HepG2 (cell line): ENCODE results near the gene PTMA. TPM values are rescaled to one million over a fixed set of nuclear protein-coding genes. Genes with fewer than 3 reads are reported as not detected.

Source experiments
- CENPT ChIP-seq: sonication (generic); formaldehyde crosslinking; IDR thresholded peaks from 2 replicates; pipeline ENCODE4 v1.8.0; 2022; ENCODE audit warnings: low read depth, mild to moderate bottlenecking, moderate library complexity, missing genetic modification reagents
- GFI1 ChIP-seq: sonication (generic); formaldehyde crosslinking; IDR thresholded peaks from 2 replicates; pipeline ENCODE4 v1.5.0; 2020; ENCODE audit warnings: missing genetic modification reagents, mild to moderate bottlenecking, borderline replicate concordance
- HOXA5 ChIP-seq: sonication (generic); formaldehyde crosslinking; IDR thresholded peaks from 2 replicates; pipeline ENCODE4 v1.4.0; 2020; ENCODE audit warnings: missing genetic modification reagents
- KDM2A ChIP-seq: sonication (generic); formaldehyde crosslinking; IDR thresholded peaks from 2 replicates; pipeline ENCODE4 v1.4.0; 2020; ENCODE audit warnings: low read depth, missing genetic modification reagents, borderline replicate concordance
- SMAD1 ChIP-seq: sonication (generic); formaldehyde crosslinking; IDR thresholded peaks from 2 replicates; pipeline ENCODE4 v1.4.0; 2020; ENCODE audit warnings: missing genetic modification reagents, low read depth, mild to moderate bottlenecking, borderline replicate concordance
- SOX6 ChIP-seq, 2 experiments: fragments of 450-650 bp in 1 of 2; sonication (generic) in 1 of 2; formaldehyde crosslinking in 1 of 2; IDR thresholded peaks; 2 replicates each; pipeline versions ENCODE4 v1.4.0 to v1.6.1; 2017 to 2020; ENCODE audit warnings: antibody characterized with exemption in 1 of 2, mild to moderate bottlenecking in 1 of 2, missing genetic modification reagents in 1 of 2
- STAG1 ChIP-seq: sonication (generic); formaldehyde crosslinking; IDR thresholded peaks from 2 replicates; pipeline ENCODE4 v1.4.0; 2020; ENCODE audit warnings: missing genetic modification reagents
- TERF1 ChIP-seq: sonication (generic); formaldehyde crosslinking; IDR thresholded peaks from 2 replicates; pipeline ENCODE4 v1.8.0; 2022; ENCODE audit warnings: mild to moderate bottlenecking, missing genetic modification reagents, moderate library complexity
- ZBTB10 ChIP-seq: sonication (generic); formaldehyde crosslinking; IDR thresholded peaks from 2 replicates; pipeline ENCODE4 v1.4.0; 2020; ENCODE audit warnings: missing genetic modification reagents, borderline replicate concordance
- ZBTB7A ChIP-seq: sonication (generic); formaldehyde crosslinking; IDR thresholded peaks from 2 replicates; pipeline ENCODE4 v1.8.0; 2022; ENCODE audit warnings: mild to moderate bottlenecking, missing genetic modification reagents
- ZFP36L2 ChIP-seq: sonication (generic); formaldehyde crosslinking; IDR thresholded peaks from 2 replicates; pipeline ENCODE4 v1.4.0; 2020; ENCODE audit warnings: missing genetic modification reagents
- ZNF256 ChIP-seq: sonication (generic); formaldehyde crosslinking; conservative IDR thresholded peaks from 2 replicates; pipeline ENCODE4 v1.4.0; 2020; ENCODE audit warnings: missing genetic modification reagents
- ZNF431 ChIP-seq: sonication (generic); formaldehyde crosslinking; IDR thresholded peaks from 2 replicates; pipeline ENCODE4 v1.9.0; 2022; ENCODE audit warnings: missing genetic modification reagents, low read depth, mild to moderate bottlenecking, borderline replicate concordance
- ZNF460 ChIP-seq: sonication (generic); formaldehyde crosslinking; IDR thresholded peaks from 2 replicates; pipeline ENCODE4 v1.5.1; 2020; ENCODE audit warnings: missing genetic modification reagents, mild to moderate bottlenecking, borderline replicate concordance
- ZSCAN21 ChIP-seq: sonication (generic); formaldehyde crosslinking; IDR thresholded peaks from 2 replicates; pipeline ENCODE4 v1.8.0; 2022; ENCODE audit warnings: mild to moderate bottlenecking, missing genetic modification reagents, moderate library complexity, borderline replicate concordance
- polyA plus RNA-seq, 8 experiments: library from polyadenylated mRNA; depleted of rRNA in 3 of 8; stranded (reverse) in 7 of 8; unstranded in 1 of 8; fragments of >200 nt; fragmentation: Illumina TruSeq in 4 of 8; extraction: Trizol in 4 of 8; gene quantifications; 2 replicates each; pipeline versions ENCODE4 v1.2.1 to v1.2.3, GENCODE V29; 2011 to 2016; ENCODE audit warnings: low read depth in 4 of 8, missing spikeins in 1 of 8, mixed read lengths in 1 of 8; ENCODE audit not compliant: insufficient read depth in 1 of 8
- total RNA-seq, 5 experiments: library from RNA; depleted of rRNA; stranded (reverse); fragments of >200 nt; fragmentation: Illumina TruSeq; extraction: Trizol; gene quantifications; 2 replicates each; pipeline ENCODE4 v1.2.3, GENCODE V29; 2016; ENCODE audit warnings: low read depth in 1 of 5
- TF ChIP-seq, protein P1 (sequence below): sonication (generic); formaldehyde crosslinking; IDR thresholded peaks from 2 replicates; pipeline ENCODE4 v1.4.0; 2020; ENCODE audit warnings: missing genetic modification reagents
- TF ChIP-seq, protein P2 (sequence below): sonication (generic); formaldehyde crosslinking; IDR thresholded peaks from 2 replicates; pipeline ENCODE4 v1.8.1; 2023; ENCODE audit warnings: mild to moderate bottlenecking, missing genetic modification reagents, borderline replicate concordance
- TF ChIP-seq, protein P3 (sequence below): sonication (generic); formaldehyde crosslinking; IDR thresholded peaks from 2 replicates; pipeline ENCODE4 v1.5.1; 2020; ENCODE audit warnings: missing genetic modification reagents, mild to moderate bottlenecking, borderline replicate concordance

Gene PTMA
- total and polyA plus RNA-seq, 2 of the 13 experiments (the other 11 are each of a cell fraction or from before 2014, with no cell fraction given): 190 to 1,086 TPM

GRCh38 chr2:231714639-231715498, 6.5 kb downstream of the PTMA start (continued):
- TF ChIP-seq KDM2A (CRISPR knock-in tag): 0 out of 2 replicates have a peak, but pooled peaks have one; percentile 29
- TF ChIP-seq, protein P1, sequence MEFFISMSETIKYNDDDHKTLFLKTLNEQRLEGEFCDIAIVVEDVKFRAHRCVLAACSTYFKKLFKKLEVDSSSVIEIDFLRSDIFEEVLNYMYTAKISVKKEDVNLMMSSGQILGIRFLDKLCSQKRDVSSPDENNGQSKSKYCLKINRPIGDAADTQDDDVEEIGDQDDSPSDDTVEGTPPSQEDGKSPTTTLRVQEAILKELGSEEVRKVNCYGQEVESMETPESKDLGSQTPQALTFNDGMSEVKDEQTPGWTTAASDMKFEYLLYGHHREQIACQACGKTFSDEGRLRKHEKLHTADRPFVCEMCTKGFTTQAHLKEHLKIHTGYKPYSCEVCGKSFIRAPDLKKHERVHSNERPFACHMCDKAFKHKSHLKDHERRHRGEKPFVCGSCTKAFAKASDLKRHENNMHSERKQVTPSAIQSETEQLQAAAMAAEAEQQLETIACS (CRISPR knock-in tag): no peak
- TF ChIP-seq, protein P2, sequence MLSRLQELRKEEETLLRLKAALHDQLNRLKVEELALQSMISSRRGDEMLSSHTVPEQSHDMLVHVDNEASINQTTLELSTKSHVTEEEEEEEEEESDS (CRISPR knock-in tag): 0 out of 2 replicates have a peak, but pooled peaks have one; percentile 36
- peak; percentile 72; the same call in 1 of the 2 replicates for TF ChIP-seq CENPT
- no peak for TF ChIP-seq ZBTB10 (CRISPR knock-in tag)
- 0 out of 2 replicates have a peak, but pooled peaks have one; percentile 35 for TF ChIP-seq ZNF431 (CRISPR knock-in tag)
- peak; percentile 92 for TF ChIP-seq STAG1
- TF ChIP-seq, protein P3, sequence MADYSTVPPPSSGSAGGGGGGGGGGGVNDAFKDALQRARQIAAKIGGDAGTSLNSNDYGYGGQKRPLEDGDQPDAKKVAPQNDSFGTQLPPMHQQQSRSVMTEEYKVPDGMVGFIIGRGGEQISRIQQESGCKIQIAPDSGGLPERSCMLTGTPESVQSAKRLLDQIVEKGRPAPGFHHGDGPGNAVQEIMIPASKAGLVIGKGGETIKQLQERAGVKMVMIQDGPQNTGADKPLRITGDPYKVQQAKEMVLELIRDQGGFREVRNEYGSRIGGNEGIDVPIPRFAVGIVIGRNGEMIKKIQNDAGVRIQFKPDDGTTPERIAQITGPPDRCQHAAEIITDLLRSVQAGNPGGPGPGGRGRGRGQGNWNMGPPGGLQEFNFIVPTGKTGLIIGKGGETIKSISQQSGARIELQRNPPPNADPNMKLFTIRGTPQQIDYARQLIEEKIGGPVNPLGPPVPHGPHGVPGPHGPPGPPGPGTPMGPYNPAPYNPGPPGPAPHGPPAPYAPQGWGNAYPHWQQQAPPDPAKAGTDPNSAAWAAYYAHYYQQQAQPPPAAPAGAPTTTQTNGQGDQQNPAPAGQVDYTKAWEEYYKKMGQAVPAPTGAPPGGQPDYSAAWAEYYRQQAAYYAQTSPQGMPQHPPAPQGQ (CRISPR knock-in tag): 0 out of 2 replicates have a peak, but pooled peaks have one; percentile 49
- 0 out of 2 replicates have a peak, but pooled peaks have one; percentile 65 for TF ChIP-seq ZSCAN21
- TF ChIP-seq ZNF460 (CRISPR knock-in tag): no peak
- 0 out of 2 replicates have a peak, but pooled peaks have one; percentile 60 for TF ChIP-seq ZNF256 (CRISPR knock-in tag)
- TF ChIP-seq ZBTB7A (CRISPR knock-in tag): no peak
- TF ChIP-seq SOX6 (IDR thresholded peaks at IDR 0.05): no peak
- TF ChIP-seq SOX6 (CRISPR knock-in tag; IDR thresholded peaks at IDR 0.05): peak; percentile 21; the same call in 1 of the 2 replicates
- TF ChIP-seq SMAD1 (CRISPR knock-in tag): 0 out of 2 replicates have a peak, but pooled peaks have one; percentile 1
- TF ChIP-seq GFI1 (CRISPR knock-in tag): no peak
- TF ChIP-seq ZFP36L2: no peak
- 0 out of 2 replicates have a peak, but pooled peaks have one; percentile 42 for TF ChIP-seq TERF1 (CRISPR knock-in tag)
- no peak for TF ChIP-seq HOXA5 (CRISPR knock-in tag)
